ENCODE measurements around the gene CAMK2A. TPM values are rescaled to one million over a fixed set of nuclear protein-coding genes. Genes with fewer than 3 reads are reported as not detected.

Gene CAMK2A
- total RNA-seq, 1 donor from 2014 or later = 4.0 TPM

DNA sequence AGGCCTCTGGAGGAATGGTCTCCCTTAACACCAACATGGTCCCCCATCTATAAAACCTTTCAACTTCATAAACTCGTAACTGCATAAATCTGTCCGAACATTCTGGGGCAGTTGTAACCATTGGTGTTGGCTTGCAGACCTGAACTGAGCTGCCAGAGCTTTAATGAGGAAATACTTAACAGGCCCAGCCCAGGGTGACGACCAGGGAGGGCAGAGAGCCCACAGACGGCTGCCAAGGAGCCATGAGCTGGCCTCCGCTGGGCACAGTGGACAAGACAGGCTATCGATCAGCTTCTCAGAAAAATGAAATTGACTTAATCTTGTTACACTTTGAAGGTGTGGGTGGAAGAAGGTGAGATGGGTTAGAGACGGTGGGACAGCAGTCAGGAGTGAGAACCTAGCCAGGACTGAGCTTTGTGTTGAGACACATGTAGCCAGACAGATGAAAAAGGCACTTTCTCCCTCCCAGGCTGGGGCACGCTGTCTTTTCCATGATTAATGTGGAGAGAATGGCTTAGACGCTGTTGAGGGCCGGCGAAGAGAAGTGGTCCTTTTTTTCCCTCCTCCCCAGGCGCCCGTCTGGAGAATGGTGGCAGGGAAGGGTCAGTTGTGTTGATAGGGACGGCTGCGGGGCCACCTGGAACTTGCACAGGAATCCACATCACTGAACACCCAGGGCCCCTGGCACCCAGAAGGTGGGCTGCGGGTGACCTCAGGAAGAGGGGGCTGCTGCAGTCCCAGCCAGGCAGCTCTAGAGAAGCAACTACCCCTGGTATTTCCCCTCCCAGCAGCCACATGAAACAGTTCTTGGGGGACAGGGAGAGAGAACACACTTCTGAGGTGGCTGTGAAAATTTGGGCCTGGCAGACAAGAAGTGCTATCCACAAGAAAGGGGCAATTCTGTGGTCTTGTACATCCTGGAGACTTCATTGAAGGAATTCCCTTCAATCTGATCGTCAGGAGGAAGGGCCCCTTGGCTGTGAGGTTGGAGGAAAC, 40.6 kb upstream of the CAMK2A start:
- DNase-seq (ENCODE audit: low spot score in 2 of 2, unreplicated experiment in 2 of 2) = no peak
- Mint-ChIP-seq H3K9me3 (no peaks in the 10 kb centered on the region), H3K27me3 (ENCODE audit: low read depth) (no peaks in the 10 kb centered on the region), H3K4me3 (no peak overlapping the region), H3K4me1 (peaks cover 27% of the 10 kb centered on the region), H3K36me3 (no peaks in the 10 kb centered on the region), H3K27ac (peak overlapping the region; percentile 7)
- TF ChIP-seq, protein P1, sequence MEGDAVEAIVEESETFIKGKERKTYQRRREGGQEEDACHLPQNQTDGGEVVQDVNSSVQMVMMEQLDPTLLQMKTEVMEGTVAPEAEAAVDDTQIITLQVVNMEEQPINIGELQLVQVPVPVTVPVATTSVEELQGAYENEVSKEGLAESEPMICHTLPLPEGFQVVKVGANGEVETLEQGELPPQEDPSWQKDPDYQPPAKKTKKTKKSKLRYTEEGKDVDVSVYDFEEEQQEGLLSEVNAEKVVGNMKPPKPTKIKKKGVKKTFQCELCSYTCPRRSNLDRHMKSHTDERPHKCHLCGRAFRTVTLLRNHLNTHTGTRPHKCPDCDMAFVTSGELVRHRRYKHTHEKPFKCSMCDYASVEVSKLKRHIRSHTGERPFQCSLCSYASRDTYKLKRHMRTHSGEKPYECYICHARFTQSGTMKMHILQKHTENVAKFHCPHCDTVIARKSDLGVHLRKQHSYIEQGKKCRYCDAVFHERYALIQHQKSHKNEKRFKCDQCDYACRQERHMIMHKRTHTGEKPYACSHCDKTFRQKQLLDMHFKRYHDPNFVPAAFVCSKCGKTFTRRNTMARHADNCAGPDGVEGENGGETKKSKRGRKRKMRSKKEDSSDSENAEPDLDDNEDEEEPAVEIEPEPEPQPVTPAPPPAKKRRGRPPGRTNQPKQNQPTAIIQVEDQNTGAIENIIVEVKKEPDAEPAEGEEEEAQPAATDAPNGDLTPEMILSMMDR (IDR thresholded peaks at IDR 0.05; ENCODE audit: unreplicated experiment) = no peak

DNA sequence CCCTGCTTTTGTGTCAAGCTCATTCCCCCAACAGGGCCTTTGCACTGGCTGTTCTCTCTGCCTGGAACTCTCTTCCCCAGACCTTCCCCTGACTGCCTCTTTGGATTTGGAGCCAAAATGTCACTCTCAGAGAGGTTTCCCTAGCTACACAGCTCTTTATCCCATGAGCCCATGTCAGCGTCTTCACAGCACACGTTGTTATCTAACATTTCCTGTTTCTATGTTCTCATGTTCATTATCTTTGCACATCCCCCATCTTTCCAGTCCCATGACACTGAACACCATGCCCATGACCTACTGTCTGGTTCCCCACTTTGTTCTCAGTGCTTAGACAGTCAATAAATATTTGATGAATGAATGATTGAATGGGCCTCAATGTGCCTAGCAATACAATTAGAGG, 39.5 kb upstream of the CAMK2A start:
- no peaks in the 10 kb centered on the region for H3K9me3 Mint-ChIP-seq
- H3K27ac Mint-ChIP-seq = peak overlapping the region; percentile 86
- H3K27me3 Mint-ChIP-seq (ENCODE audit: low read depth) = no peaks in the 10 kb centered on the region
- H3K4me1 Mint-ChIP-seq = peaks cover 27% of the 10 kb centered on the region
- no peaks in the 10 kb centered on the region for H3K36me3 Mint-ChIP-seq
- DNase-seq (ENCODE audit: low spot score in 2 of 2, unreplicated experiment in 2 of 2) = no peak
- H3K4me3 Mint-ChIP-seq = no peak overlapping the region
- TF ChIP-seq, protein P1 (IDR thresholded peaks at IDR 0.05; ENCODE audit: unreplicated experiment) = no peak

DNA sequence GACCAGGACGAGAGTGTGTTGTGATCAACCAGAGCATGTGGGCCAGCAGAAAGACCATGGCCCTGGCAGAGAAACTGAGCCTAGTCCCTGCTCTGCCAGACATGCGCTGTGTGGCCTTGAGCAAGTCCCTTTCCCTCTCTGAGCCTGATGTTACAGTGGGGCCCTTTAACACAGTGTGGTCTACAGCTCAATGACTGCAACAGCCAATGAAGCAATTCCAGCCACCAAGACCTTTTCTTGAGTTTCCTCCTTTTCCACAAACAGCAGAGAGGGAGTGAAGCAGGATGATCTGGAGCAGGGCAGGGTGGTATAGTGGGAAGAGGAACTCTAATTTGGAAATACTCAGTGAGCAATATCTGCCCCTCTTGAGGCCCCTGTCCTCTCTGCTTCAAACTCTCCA, 38.9 kb upstream of the CAMK2A start:
- Mint-ChIP-seq H3K36me3 (no peaks in the 10 kb centered on the region), H3K4me1 (peaks cover 27% of the 10 kb centered on the region), H3K4me3 (no peak overlapping the region), H3K27ac (peak overlapping the region; percentile 86), H3K27me3 (ENCODE audit: low read depth) (no peaks in the 10 kb centered on the region), H3K9me3 (no peaks in the 10 kb centered on the region)
- DNase-seq (ENCODE audit: low spot score in 2 of 2, unreplicated experiment in 2 of 2) = no peak
- TF ChIP-seq, protein P1 (IDR thresholded peaks at IDR 0.05; ENCODE audit: unreplicated experiment) = no peak

DNA sequence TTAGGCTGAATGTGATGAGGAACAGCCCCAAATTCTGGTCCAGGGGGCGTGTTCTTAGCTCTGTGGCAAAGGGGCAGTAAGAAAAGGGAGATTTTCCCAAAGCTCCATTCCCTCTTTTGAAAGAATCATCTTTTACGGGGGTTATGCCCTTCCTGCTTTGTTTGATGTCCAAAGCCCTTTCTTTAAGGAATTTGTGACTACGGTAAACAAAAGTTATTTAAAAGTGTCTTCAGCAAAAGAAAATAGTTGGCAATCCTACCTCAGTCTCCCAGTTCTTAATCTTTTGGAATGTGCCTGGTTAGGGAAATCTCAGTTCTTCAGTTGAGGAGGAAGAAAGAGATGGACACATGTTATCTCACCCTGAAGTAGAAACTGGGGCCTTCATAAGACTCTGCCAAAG, 37.6 kb upstream of the CAMK2A start:
- H3K27me3 Mint-ChIP-seq (ENCODE audit: low read depth) = no peaks in the 10 kb centered on the region
- TF ChIP-seq, protein P1 (IDR thresholded peaks at IDR 0.05; ENCODE audit: unreplicated experiment) = no peak
- no peak overlapping the region for H3K4me3 Mint-ChIP-seq
- DNase-seq (ENCODE audit: low spot score in 2 of 2, unreplicated experiment in 2 of 2) = no peak
- H3K9me3 Mint-ChIP-seq = no peaks in the 10 kb centered on the region
- peaks cover 27% of the 10 kb centered on the region for H3K4me1 Mint-ChIP-seq
- no peaks in the 10 kb centered on the region for H3K36me3 Mint-ChIP-seq
- peak overlapping the region; percentile 48 for H3K27ac Mint-ChIP-seq

DNA sequence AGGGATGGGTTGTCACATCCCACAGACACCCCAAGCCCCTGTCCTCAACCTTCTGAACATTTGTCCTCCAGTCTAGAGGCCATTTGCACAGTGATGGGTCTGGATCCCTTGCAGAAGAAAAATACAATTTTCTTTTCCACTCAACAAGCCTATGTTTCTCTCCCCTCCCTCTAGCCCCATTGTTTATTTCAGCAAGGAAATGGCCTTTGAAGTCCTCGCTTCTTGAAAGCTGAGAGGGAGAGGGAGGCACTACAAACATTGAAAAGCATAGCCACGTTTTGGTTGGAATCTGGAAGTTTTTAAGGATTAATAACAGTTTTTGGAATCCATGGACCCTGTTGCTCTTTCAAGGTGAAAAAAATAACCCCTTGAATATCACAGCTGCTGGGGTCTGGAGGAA, 37.1 kb upstream of the CAMK2A start:
- Mint-ChIP-seq H3K36me3 (no peaks in the 10 kb centered on the region), H3K4me1 (peaks cover 27% of the 10 kb centered on the region), H3K27me3 (ENCODE audit: low read depth) (no peaks in the 10 kb centered on the region), H3K9me3 (peaks cover 1% of the 10 kb centered on the region), H3K27ac (peak overlapping the region; percentile 25), H3K4me3 (no peak overlapping the region)
- TF ChIP-seq, protein P1 (IDR thresholded peaks at IDR 0.05; ENCODE audit: unreplicated experiment) = no peak
- no peak for DNase-seq (ENCODE audit: low spot score in 2 of 2, unreplicated experiment in 2 of 2)
